ENCODE results near the gene EMX1.

Gene EMX1

GRCh38 chr2:72942293-72942692, 25.0 kb downstream of the EMX1 start:
- FAIRE-seq = no peak

GRCh38 chr2:72942881-72943418, 25.6 kb downstream of the EMX1 start:
- FAIRE-seq = no peak

More at GRCh38 chr2:72942293-72942692, 25.0 kb downstream of the EMX1 start:
- DNase-seq (ENCODE audit: low spot score) = no peak

GRCh38 chr2:72943540-72944395, 26.4 kb downstream of the EMX1 start:
- DNase-seq (ENCODE audit: low spot score) (no peak), FAIRE-seq (no peak)

More at GRCh38 chr2:72942881-72943418, 25.6 kb downstream of the EMX1 start:
- DNase-seq (ENCODE audit: low spot score) = no peak

GRCh38 chr2:72944804-72945449, 27.6 kb downstream of the EMX1 start:
- DNase-seq (ENCODE audit: low spot score) (no peak), FAIRE-seq (no peak)

- FAIRE-seq (no peak), DNase-seq (ENCODE audit: low spot score) (no peak)
Measured at GRCh38 chr2:72945450-72946019, 28.2 kb downstream of the EMX1 start.

- DNase-seq (ENCODE audit: low spot score) (no peak), FAIRE-seq (no peak)
Measured at GRCh38 chr2:72946466-72946865, 29.1 kb downstream of the EMX1 start.

GRCh38 chr2:72947952-72948830, 30.9 kb downstream of the EMX1 start:
- no peak for FAIRE-seq
- DNase-seq (ENCODE audit: low spot score) = no peak

- no peak for FAIRE-seq
Measured at GRCh38 chr2:72949045-72949444, 31.7 kb downstream of the EMX1 start.

GRCh38 chr2:72949642-72950041, 32.3 kb downstream of the EMX1 start:
- FAIRE-seq (peak; percentile 13), DNase-seq (ENCODE audit: low spot score) (no peak)

More at GRCh38 chr2:72949045-72949444, 31.7 kb downstream of the EMX1 start:
- no peak for DNase-seq (ENCODE audit: low spot score)

GRCh38 chr2:72950558-72951255, 33.4 kb downstream of the EMX1 start:
- DNase-seq (ENCODE audit: low spot score) (no peak), FAIRE-seq (no peak)

- no peak for DNase-seq (ENCODE audit: low spot score)
- peak; percentile 44 for FAIRE-seq
Measured at GRCh38 chr2:72951303-72952095, 34.2 kb downstream of the EMX1 start.

- FAIRE-seq = no peak
Measured at GRCh38 chr2:72952110-72952823, 34.9 kb downstream of the EMX1 start.

GRCh38 chr2:72952961-72953360, 35.6 kb downstream of the EMX1 start:
- FAIRE-seq (no peak), DNase-seq (ENCODE audit: low spot score) (no peak)

More at GRCh38 chr2:72952110-72952823, 34.9 kb downstream of the EMX1 start:
- DNase-seq (ENCODE audit: low spot score) = no peak

- FAIRE-seq (no peak), DNase-seq (ENCODE audit: low spot score) (no peak)
Measured at GRCh38 chr2:72953528-72953927, 36.2 kb downstream of the EMX1 start.

GRCh38 chr2:72953976-72954375, 36.7 kb downstream of the EMX1 start:
- FAIRE-seq = no peak
- DNase-seq (ENCODE audit: low spot score) = no peak

GRCh38 chr2:72954376-72955227, 37.3 kb downstream of the EMX1 start:
- FAIRE-seq = no peak

GRCh38 chr2:72955228-72956049, 38.1 kb downstream of the EMX1 start:
- FAIRE-seq (no peak), DNase-seq (ENCODE audit: low spot score) (no peak)

More at GRCh38 chr2:72954376-72955227, 37.3 kb downstream of the EMX1 start:
- no peak for DNase-seq (ENCODE audit: low spot score)

Measured in urothelium cell line (cell line).